ENCODE measurements around the gene GNB3. TPM values are rescaled to one million over a fixed set of nuclear protein-coding genes. Genes with fewer than 3 reads are reported as not detected.

The GNB3 gene
- total RNA-seq, 4 donors from 2014 or later = 0.39 to 3.0 (median 2.1) TPM

DNA sequence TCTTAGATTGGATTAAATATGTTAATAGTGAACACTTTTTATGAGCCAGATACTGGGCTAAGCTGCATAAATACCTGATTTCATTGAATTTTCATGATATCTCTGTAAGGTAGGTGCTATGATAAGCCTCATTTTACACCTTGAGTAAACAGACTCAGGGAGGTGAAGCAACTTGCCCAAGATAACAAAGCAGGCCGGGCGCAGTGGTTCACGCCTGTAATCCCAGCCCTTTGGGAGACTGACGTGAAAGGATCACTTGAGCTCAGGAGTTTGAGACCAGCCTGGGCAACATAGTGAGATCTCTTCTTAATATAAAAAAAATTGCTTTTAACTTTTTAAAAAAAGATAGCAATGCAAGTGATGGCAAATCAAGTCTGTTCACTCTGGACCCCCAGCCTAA, 1.4 kb downstream of the GNB3 start:
- no peak for TF ChIP-seq POLR2A (IDR thresholded peaks at IDR 0.05)
- no peak for TF ChIP-seq CTCF (IDR thresholded peaks at IDR 0.05)
- no peak for DNase-seq
- 90 to 95% methylated on average over 4 of the region's 4 CpGs for WGBS, 2 donors
- Histone ChIP-seq H3K36me3 (peaks cover 5 to 10% of the 10 kb centered on the region in 2 donors), H3K4me1 (no peaks in the 10 kb centered on the region), H3K27ac (no peak overlapping the region), H3K27me3 (no peaks in the 10 kb centered on the region), H3K9me3 (no peaks in the 10 kb centered on the region), H3K4me3 (replicated peaks in 1 of 3) (no peak overlapping the region)
- intact Hi-C loops (cut with DNase I) = no loop called here

GRCh38 chr12:6843118-6843902, 2.6 kb downstream of the GNB3 start:
- Histone ChIP-seq H3K4me3 (replicated peaks in 1 of 3) (no peak overlapping the region), H3K27ac (no peak overlapping the region), H3K36me3 (no peaks in the 10 kb centered on the region), H3K27me3 (no peaks in the 10 kb centered on the region), H3K4me1 (no peaks in the 10 kb centered on the region), H3K9me3 (no peaks in the 10 kb centered on the region)
- 79 to 91% methylated on average over 11 to 13 of the region's 16 CpGs for WGBS, 2 donors
- intact Hi-C loops (cut with DNase I) = no loop called here
- TF ChIP-seq CTCF (IDR thresholded peaks at IDR 0.05) (no peak), POLR2A (IDR thresholded peaks at IDR 0.05) (no peak)
- DNase-seq = no peak

- H3K27ac ChIP-seq = no peak overlapping the region
- no peaks in the 10 kb centered on the region for H3K27me3 ChIP-seq
- intact Hi-C loops (cut with DNase I) = no loop called here
- H3K36me3 ChIP-seq = no peaks in the 10 kb centered on the region
- no peaks in the 10 kb centered on the region for H3K9me3 ChIP-seq
- no peaks in the 10 kb centered on the region for H3K4me1 ChIP-seq
- no peak overlapping the region for H3K4me3 ChIP-seq (replicated peaks in 1 of 3)
- no peak for TF ChIP-seq POLR2A (IDR thresholded peaks at IDR 0.05)
- DNase-seq = no peak
- WGBS, 2 donors = 89 to 95% methylated on average over 15 to 17 of the region's 17 CpGs
Observed at GRCh38 chr12:6845395-6845794, 4.7 kb downstream of the GNB3 start.

GRCh38 chr12:6846316-6846869, 5.7 kb downstream of the GNB3 start:
- no peak for TF ChIP-seq POLR2A (IDR thresholded peaks at IDR 0.05)
- TF ChIP-seq CTCF (IDR thresholded peaks at IDR 0.05) = no peak
- no peaks in the 10 kb centered on the region for H3K27me3 ChIP-seq
- intact Hi-C loops (cut with DNase I) = no loop called here
- DNase-seq = no peak
- peaks cover 3% of the 10 kb centered on the region in 2 donors for H3K4me1 ChIP-seq
- H3K36me3 ChIP-seq = no peaks in the 10 kb centered on the region
- 91 to 93% methylated on average over 7 of the region's 7 CpGs for WGBS, 2 donors
- no peak overlapping the region for H3K27ac ChIP-seq
- no peaks in the 10 kb centered on the region for H3K9me3 ChIP-seq
- H3K4me3 ChIP-seq (replicated peaks in 1 of 3) = no peak overlapping the region

- no peaks in the 10 kb centered on the region for H3K36me3 ChIP-seq
- WGBS, 2 donors = 89 to 98% methylated on average over 2 of the region's 2 CpGs
Observed at GRCh38 chr12:6847676-6848075, 7.0 kb downstream of the GNB3 start.

GRCh38 chr12:6849427-6849826, 8.7 kb downstream of the GNB3 start:
- intact Hi-C loops (cut with DNase I) = no loop called here
- H3K27me3 ChIP-seq = no peaks in the 10 kb centered on the region
- H3K27ac ChIP-seq = no peak overlapping the region
- WGBS, 2 donors = 70 to 95% methylated on average over 2 of the region's 2 CpGs
- H3K4me1 ChIP-seq = peaks cover 10 to 12% of the 10 kb centered on the region in 2 donors
- no peak for DNase-seq
- no peaks in the 10 kb centered on the region for H3K36me3 ChIP-seq
- no peak overlapping the region for H3K4me3 ChIP-seq (replicated peaks in 1 of 3)
- TF ChIP-seq POLR2A (IDR thresholded peaks at IDR 0.05) = no peak
- TF ChIP-seq CTCF (IDR thresholded peaks at IDR 0.05) = no peak
- no peaks in the 10 kb centered on the region for H3K9me3 ChIP-seq

More at GRCh38 chr12:6847676-6848075, 7.0 kb downstream of the GNB3 start:
- intact Hi-C loops (cut with DNase I) = no loop called here
- no peak overlapping the region for H3K27ac ChIP-seq
- H3K4me3 ChIP-seq (replicated peaks in 1 of 3) = no peak overlapping the region
- no peaks in the 10 kb centered on the region for H3K9me3 ChIP-seq
- no peak for DNase-seq
- no peaks in the 10 kb centered on the region for H3K27me3 ChIP-seq
- H3K4me1 ChIP-seq = peaks cover 3% of the 10 kb centered on the region in 2 donors
- TF ChIP-seq POLR2A (IDR thresholded peaks at IDR 0.05) = no peak

Data from thyroid gland (tissue), 4 donors.